Stimulated activated CD4-positive, alpha-beta T cell treated with anti-CD3 and anti-CD28 coated beads, Interleukin-15, amount 100 ng/mL, for 48 hours (primary cell): ENCODE results near the gene MMP26.
"Not testable (repeated sequence)": the region's sequence is repeated elsewhere in the genome, so short reads cannot be mapped to it uniquely, and the experiment has no call there.

Source experiments
- DNase-seq, 2 donors: peaks; one replicate each; pipeline ENCODE4 v3.0.0-alpha.2; 2020; ENCODE audit warnings: low read depth in 2 of 2

Gene MMP26

GRCh38 chr11:4722616-4723534 lies 18.3 kb downstream of the MMP26 start:
- DNase-seq, result not testable (repeated sequence)

DNA sequence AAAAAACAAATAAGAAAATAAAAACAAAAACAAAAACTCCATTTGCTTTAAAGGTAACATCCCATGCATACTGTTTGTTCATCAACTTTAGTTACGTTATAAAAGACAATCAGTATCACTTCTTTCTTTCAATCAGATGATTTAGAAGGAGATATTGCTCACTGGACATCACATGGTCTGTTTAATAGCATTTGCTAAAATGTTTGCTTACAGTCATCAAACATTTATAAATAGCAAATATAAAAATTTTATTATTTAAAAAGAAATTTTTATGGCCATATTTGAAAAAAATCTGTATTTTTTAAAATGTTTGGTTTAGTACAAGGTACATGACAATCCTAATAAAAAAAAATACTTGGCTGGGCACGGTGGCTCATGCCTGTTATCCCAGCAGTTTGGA lies 22.6 kb downstream of the MMP26 start:
- DNase-seq, result no peak

GRCh38 chr11:4740735-4741134 lies 36.2 kb downstream of the MMP26 start:
- no peak for DNase-seq

- DNase-seq, result no peak
These were observed 43.9 kb downstream of the MMP26 start for GRCh38 chr11:4748438-4748837.

- DNase-seq, result no peak
These were observed 46.6 kb downstream of the MMP26 start for GRCh38 chr11:4751201-4751600.
